ENCODE results near the gene LAMB3.

The LAMB3 gene

DNA sequence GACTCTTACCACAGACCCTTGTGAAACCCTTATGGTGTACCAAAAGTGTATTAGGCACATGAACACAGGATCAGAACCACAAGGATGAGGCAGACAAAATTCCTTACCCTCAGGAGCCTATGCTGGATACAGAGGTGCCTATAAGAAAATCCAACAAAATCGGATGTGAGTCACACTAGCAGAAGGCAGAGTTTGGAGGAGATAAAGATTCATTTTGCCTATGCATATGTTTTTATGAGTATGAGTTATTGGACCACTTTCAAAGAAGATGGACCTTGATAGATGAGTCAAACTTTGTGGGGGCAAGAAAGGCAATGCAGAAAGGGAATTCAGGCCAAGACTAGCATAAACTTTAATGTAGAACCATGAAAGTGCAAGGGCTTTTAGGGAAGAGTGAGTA lies 51.7 kb downstream of the LAMB3 start:
- H3K4me3 ChIP-seq (ENCODE audit: low read depth, low read length) = no peak overlapping the region
- in situ Hi-C loops (cut with HindIII; ENCODE audit: low sequenced_read_pairs) = no loop called here
- TF ChIP-seq, protein P1, sequence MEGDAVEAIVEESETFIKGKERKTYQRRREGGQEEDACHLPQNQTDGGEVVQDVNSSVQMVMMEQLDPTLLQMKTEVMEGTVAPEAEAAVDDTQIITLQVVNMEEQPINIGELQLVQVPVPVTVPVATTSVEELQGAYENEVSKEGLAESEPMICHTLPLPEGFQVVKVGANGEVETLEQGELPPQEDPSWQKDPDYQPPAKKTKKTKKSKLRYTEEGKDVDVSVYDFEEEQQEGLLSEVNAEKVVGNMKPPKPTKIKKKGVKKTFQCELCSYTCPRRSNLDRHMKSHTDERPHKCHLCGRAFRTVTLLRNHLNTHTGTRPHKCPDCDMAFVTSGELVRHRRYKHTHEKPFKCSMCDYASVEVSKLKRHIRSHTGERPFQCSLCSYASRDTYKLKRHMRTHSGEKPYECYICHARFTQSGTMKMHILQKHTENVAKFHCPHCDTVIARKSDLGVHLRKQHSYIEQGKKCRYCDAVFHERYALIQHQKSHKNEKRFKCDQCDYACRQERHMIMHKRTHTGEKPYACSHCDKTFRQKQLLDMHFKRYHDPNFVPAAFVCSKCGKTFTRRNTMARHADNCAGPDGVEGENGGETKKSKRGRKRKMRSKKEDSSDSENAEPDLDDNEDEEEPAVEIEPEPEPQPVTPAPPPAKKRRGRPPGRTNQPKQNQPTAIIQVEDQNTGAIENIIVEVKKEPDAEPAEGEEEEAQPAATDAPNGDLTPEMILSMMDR (IDR thresholded peaks at IDR 0.05; ENCODE audit: low read depth, low read length) = no peak
- DNase-seq (ENCODE audit: low read depth, low spot score) = no peak

DNA sequence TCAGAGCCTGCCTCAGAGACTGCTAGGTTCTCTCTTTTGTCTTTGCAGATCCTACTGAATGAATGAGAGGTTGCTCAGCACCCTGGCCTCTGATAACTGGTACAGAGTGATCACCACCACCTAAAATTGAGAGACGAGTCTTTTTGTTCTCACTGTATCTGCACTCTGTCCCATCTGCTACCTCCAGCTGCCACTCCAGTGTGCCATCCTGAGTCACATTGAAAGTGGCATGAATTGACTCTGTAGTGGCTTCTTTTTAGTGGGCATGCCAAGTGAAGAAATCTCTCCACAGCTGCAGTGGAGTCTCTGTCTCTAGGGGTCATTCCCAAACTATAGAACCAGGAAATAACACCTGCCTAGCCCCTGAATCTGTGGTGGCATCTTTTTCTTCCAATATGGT lies 54.0 kb downstream of the LAMB3 start:
- H3K4me3 ChIP-seq (ENCODE audit: low read depth, low read length) = no peak overlapping the region
- no peak for DNase-seq (ENCODE audit: low read depth, low spot score)
- TF ChIP-seq, protein P1 (IDR thresholded peaks at IDR 0.05; ENCODE audit: low read depth, low read length) = no peak
- in situ Hi-C loops (cut with HindIII; ENCODE audit: low sequenced_read_pairs) = no loop called here

DNA sequence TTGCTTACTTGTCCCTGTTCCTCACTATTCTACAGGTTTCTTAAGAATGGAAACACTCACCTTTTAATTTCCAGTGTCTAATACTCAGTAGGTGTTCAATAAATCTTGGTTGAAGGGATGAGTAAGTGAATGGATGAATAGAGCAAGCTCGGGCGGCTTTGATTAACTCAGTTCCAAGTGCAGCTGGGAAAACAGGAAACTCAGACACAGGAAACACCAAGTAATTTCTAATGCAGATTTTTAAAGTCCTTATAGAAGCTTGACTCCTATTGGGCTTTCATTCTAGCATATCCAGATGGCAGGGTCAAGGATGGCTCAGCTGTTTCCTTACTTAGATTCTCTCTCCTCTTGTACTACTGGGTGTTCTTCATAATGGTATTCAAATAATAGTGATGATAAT lies 54.7 kb downstream of the LAMB3 start:
- no peak overlapping the region for H3K4me3 ChIP-seq (ENCODE audit: low read depth, low read length)
- in situ Hi-C loops (cut with HindIII; ENCODE audit: low sequenced_read_pairs) = no loop called here
- DNase-seq (ENCODE audit: low read depth, low spot score) = no peak
- TF ChIP-seq, protein P1 (IDR thresholded peaks at IDR 0.05; ENCODE audit: low read depth, low read length) = no peak

DNA sequence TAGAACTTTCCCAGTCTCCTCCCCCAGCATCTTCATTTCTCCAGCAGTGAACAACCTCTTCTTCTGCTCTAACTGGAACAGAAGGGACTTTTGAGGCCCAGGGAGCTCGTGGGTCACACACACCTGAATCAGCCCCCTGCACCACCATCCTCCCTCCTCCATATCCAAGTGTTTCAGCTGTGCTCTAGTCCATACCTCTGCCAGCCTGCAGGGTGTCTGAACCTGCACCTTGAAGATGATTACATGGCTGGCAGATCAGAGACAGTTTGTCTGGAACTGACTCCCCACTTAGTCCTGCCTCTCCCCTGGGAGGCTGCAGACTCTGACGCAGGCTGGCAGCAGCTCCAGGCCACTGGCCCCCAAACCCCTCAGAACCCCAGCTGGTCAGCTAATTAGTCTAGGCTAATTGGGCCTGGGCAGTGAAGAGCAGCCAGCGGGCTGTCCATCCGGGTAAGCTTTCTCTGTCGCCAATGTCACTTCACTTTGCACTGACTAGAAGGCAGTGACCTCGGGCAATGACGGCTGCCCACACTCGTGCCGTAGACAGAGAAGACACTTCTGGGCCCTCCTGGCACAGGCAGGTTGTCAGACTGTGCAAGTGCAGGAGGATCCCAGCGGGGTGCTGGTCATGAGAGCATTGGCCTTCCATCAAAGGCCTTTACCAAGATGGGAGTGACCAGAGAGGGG lies 56.5 kb downstream of the LAMB3 start:
- no peak overlapping the region for H3K4me3 ChIP-seq (ENCODE audit: low read depth, low read length)
- TF ChIP-seq, protein P1 (IDR thresholded peaks at IDR 0.05; ENCODE audit: low read depth, low read length) = no peak
- in situ Hi-C loops (cut with HindIII; ENCODE audit: low sequenced_read_pairs) = no loop called here
- no peak for DNase-seq (ENCODE audit: low read depth, low spot score)

DNA sequence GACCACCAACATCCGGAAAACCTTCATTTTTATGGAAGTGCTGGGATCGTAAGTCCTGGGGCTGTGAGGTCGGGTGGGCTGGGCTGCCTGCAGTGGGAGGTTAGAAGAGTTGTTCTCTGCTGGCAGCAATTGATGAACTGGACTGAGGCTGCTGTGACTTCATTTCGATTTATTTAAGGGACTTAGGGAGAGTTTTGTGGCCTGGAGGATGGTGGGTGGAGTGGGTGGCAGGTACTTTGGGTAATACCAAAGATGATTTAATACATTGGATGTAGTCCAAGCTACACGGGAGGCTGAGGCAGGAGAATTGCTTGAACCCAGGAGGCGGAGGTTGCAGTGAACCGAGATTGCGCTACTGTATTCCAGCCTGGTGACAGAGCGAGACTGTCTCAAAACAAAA lies 57.2 kb downstream of the LAMB3 start:
- in situ Hi-C loops (cut with HindIII; ENCODE audit: low sequenced_read_pairs) = no loop called here
- no peak overlapping the region for H3K4me3 ChIP-seq (ENCODE audit: low read depth, low read length)
- TF ChIP-seq, protein P1 (IDR thresholded peaks at IDR 0.05; ENCODE audit: low read depth, low read length) = no peak
- no peak for DNase-seq (ENCODE audit: low read depth, low spot score)

DNA sequence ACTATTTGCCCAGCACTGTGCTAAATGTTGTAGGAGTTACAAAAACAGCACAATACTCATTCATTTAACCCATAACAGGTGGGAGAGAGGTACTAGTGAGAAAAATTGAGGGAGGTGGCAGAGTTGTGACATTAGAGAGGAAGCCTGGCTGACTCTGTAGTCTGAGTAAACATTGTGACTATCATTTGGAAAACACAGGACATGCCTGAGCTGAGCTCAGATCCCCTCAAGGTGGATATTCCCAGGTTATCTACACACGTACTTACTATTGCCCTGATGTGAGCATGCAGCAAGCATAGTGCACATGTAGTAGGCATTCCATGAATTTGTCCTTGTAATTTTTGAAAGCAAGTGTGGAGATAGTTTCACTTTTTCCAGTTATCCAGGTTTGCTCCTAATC lies 57.8 kb downstream of the LAMB3 start:
- TF ChIP-seq, protein P1 (IDR thresholded peaks at IDR 0.05; ENCODE audit: low read depth, low read length) = no peak
- DNase-seq (ENCODE audit: low read depth, low spot score) = no peak
- H3K4me3 ChIP-seq (ENCODE audit: low read depth, low read length) = no peak overlapping the region
- in situ Hi-C loops (cut with HindIII; ENCODE audit: low sequenced_read_pairs) = no loop called here
